ENCODE data around the gene GNA14.

- no peak for TF ChIP-seq CTCF (IDR thresholded peaks at IDR 0.05)
- TF ChIP-seq POLR2A (IDR thresholded peaks at IDR 0.05): no peak
Measured at GRCh38 chr9:77593528-77593927, 54.6 kb downstream of the GNA14 start.

All from lower leg skin (tissue), 3 donors.